ENCODE results near the gene DCST1.
"Not testable (repeated sequence)": the region's sequence is repeated elsewhere in the genome, so short reads cannot be mapped to it uniquely, and the experiment has no call there.

Gene DCST1

GRCh38 chr1:155033524-155033923 is at the start of gene DCST1, which contains the start of gene DCST2:
TSS of gene DCST1 (plus strand) at chr1:155033824. CDS start at chr1:155034037, 213 bp downstream.
TSS of gene DCST2 (minus strand) at chr1:155033781. CDS start at chr1:155033701, 80 bp downstream.
- DNase-seq = no peak

- not testable (repeated sequence) for DNase-seq
Measured at GRCh38 chr1:154986736-154987135, 46.9 kb upstream of the DCST1 start.

GRCh38 chr1:154987326-154987725 is 46.3 kb upstream of the DCST1 start:
- no peak for DNase-seq

GRCh38 chr1:154988058-154988954 is 45.3 kb upstream of the DCST1 start:
- no peak for DNase-seq

- no peak for DNase-seq
Measured at GRCh38 chr1:154989195-154989860, 44.3 kb upstream of the DCST1 start.

GRCh38 chr1:154990276-154990675 is 43.3 kb upstream of the DCST1 start:
- no peak for DNase-seq

GRCh38 chr1:154992721-154993571 is 40.7 kb upstream of the DCST1 start:
- no peak for DNase-seq

- no peak for DNase-seq
Measured at GRCh38 chr1:154993572-154994268, 39.9 kb upstream of the DCST1 start, which contains the start of gene LENEP. TSS of gene LENEP (plus strand) at chr1:154993586. CDS start at chr1:154993608, 22 bp downstream.

GRCh38 chr1:154994269-154994587 is 39.4 kb upstream of the DCST1 start:
- DNase-seq = no peak

GRCh38 chr1:154994591-154994990 is 39.0 kb upstream of the DCST1 start:
- no peak for DNase-seq

- DNase-seq = not testable (repeated sequence)
Measured at GRCh38 chr1:154995301-154995983, 38.2 kb upstream of the DCST1 start.

GRCh38 chr1:154996966-154997701 is 36.5 kb upstream of the DCST1 start:
- no peak for DNase-seq

GRCh38 chr1:154998201-154998780 is 35.3 kb upstream of the DCST1 start:
- DNase-seq = no peak

GRCh38 chr1:154998818-154999570 is 34.6 kb upstream of the DCST1 start:
- DNase-seq = peak; percentile 75

GRCh38 chr1:154999571-155000410 is 33.8 kb upstream of the DCST1 start:
- peak; percentile 72 for DNase-seq

GRCh38 chr1:155000411-155000725 is 33.3 kb upstream of the DCST1 start:
- DNase-seq = no peak

- DNase-seq = peak; percentile 85
Measured at GRCh38 chr1:155000726-155001424, 32.7 kb upstream of the DCST1 start.

- no peak for DNase-seq
Measured at GRCh38 chr1:155001425-155001674, 32.3 kb upstream of the DCST1 start.
